ES-I3 (cell line): Measurements from ENCODE around the gene DHRS9.

Source experiments
- H3K36me3 ChIP-seq: 2 replicates; pipeline ENCODE4 v1.6.1; 2013; ENCODE audit warnings: mild to moderate bottlenecking, low read length, control low read depth, moderate library complexity; ENCODE audit not compliant: insufficient read depth
- H3K4me1 ChIP-seq: 2 replicates; pipeline ENCODE4 v1.6.1; 2013; ENCODE audit warnings: mild to moderate bottlenecking, control low read depth, low read length; ENCODE audit not compliant: insufficient read depth
- H3K9ac ChIP-seq: 2 replicates; pipeline ENCODE4 v1.6.1; 2013; ENCODE audit warnings: low read depth, mild to moderate bottlenecking, low read length, moderate library complexity
- H3K9me3 ChIP-seq: 2 replicates; pipeline ENCODE4 v1.6.1; 2013; ENCODE audit warnings: mild to moderate bottlenecking, low read length, moderate library complexity; ENCODE audit not compliant: control insufficient read depth, insufficient read depth

DHRS9 gene

DNA sequence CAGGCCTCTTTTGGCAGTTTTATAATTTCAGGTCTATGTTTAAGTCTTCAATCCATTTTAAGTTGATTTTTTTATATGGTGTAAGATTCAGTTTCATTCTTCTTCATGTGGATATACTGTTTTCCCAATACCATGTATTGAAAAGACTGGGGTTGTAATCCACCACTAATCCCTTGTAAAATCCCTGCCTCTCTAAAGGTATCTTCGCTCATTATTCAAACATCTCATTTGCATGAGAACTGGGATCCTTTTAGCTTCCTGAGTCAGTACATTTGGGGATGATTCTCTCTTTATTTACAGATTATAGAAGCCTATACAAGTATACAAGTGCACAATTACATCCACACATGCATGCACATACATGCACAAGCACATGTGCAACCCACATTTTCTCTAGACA lies 25.3 kb downstream of the DHRS9 start:
- no peaks in the 10 kb centered on the region for H3K36me3 ChIP-seq
- no peaks in the 10 kb centered on the region for H3K4me1 ChIP-seq
- no peak overlapping the region for H3K9ac ChIP-seq
- H3K9me3 ChIP-seq: no peaks in the 10 kb centered on the region

GRCh38 chr2:169095621-169096105 lies 26.3 kb downstream of the DHRS9 start:
- Histone ChIP-seq H3K9me3 (no peaks in the 10 kb centered on the region), H3K4me1 (no peaks in the 10 kb centered on the region), H3K9ac (no peak overlapping the region), H3K36me3 (no peaks in the 10 kb centered on the region)

GRCh38 chr2:169104848-169105247 lies 35.5 kb downstream of the DHRS9 start:
- no peak overlapping the region for H3K9ac ChIP-seq
- H3K9me3 ChIP-seq: no peaks in the 10 kb centered on the region
- no peaks in the 10 kb centered on the region for H3K36me3 ChIP-seq
- H3K4me1 ChIP-seq: no peaks in the 10 kb centered on the region

GRCh38 chr2:169105476-169105875 lies 36.1 kb downstream of the DHRS9 start:
- peaks cover under 1% of the 10 kb centered on the region; the same call in 1 of the 2 replicates for H3K4me1 ChIP-seq
- H3K9ac ChIP-seq: no peak overlapping the region
- no peaks in the 10 kb centered on the region for H3K36me3 ChIP-seq
- H3K9me3 ChIP-seq: no peaks in the 10 kb centered on the region

DNA sequence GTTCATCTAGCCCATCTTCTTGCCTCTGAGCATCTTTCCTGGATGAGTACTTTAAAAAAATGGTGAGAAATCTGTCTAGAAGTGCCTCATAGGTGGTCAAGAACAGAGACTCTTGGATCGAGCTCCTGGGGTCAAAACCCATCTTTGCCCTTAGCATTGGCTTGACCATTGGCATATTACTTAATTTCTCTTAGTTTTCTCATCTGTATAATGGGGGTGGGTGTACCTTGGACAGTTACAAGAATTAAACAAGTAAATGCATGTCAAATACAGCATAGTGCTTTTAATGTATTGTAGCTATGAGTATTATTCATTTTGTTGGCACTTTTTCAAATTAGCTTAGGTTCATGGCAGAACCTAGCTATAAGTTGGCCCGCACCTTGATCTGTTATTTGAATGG lies 36.8 kb downstream of the DHRS9 start:
- no peaks in the 10 kb centered on the region for H3K36me3 ChIP-seq
- H3K9ac ChIP-seq: no peak overlapping the region
- H3K9me3 ChIP-seq: no peaks in the 10 kb centered on the region
- peaks cover 5% of the 10 kb centered on the region; the same call in 1 of the 2 replicates for H3K4me1 ChIP-seq

- H3K9me3 ChIP-seq: no peaks in the 10 kb centered on the region
- H3K36me3 ChIP-seq: no peaks in the 10 kb centered on the region
- H3K4me1 ChIP-seq: peaks cover 5% of the 10 kb centered on the region; the same call in 1 of the 2 replicates
- H3K9ac ChIP-seq: no peak overlapping the region
Measured at GRCh38 chr2:169106563-169107545, 37.5 kb downstream of the DHRS9 start.

DNA sequence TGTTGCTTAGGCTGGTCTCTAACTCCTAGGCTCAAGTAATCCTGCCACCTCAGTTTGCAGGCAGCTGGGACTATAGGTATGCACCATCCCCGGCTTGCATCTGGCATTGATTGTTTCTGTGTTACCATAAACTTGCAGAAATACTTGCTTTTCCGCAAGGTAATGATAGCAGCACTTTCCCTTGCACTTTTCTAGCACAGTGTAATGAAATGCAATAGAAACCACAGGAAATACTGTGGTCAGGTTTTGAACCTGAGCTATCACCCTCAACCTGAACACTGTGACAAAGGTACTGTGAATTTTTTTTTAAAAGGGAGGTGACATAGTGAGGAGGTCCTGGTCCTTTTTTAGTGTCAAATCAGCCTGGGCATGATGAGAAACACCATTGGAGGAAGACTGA lies 38.3 kb downstream of the DHRS9 start:
- Histone ChIP-seq H3K9ac (no peak overlapping the region), H3K4me1 (peaks cover 5% of the 10 kb centered on the region; the same call in 1 of the 2 replicates), H3K9me3 (no peaks in the 10 kb centered on the region), H3K36me3 (no peaks in the 10 kb centered on the region)

- Histone ChIP-seq H3K36me3 (no peaks in the 10 kb centered on the region), H3K9ac (no peak overlapping the region), H3K9me3 (no peaks in the 10 kb centered on the region), H3K4me1 (peaks cover 5% of the 10 kb centered on the region; the same call in 1 of the 2 replicates)
Measured at GRCh38 chr2:169108099-169108884, 38.9 kb downstream of the DHRS9 start.

- Histone ChIP-seq H3K9ac (peak overlapping the region; percentile 13; the same call in 1 of the 2 replicates), H3K4me1 (peaks cover 5% of the 10 kb centered on the region; the same call in 1 of the 2 replicates), H3K9me3 (no peaks in the 10 kb centered on the region), H3K36me3 (no peaks in the 10 kb centered on the region)
Measured at GRCh38 chr2:169109502-169110409, 40.4 kb downstream of the DHRS9 start.

DNA sequence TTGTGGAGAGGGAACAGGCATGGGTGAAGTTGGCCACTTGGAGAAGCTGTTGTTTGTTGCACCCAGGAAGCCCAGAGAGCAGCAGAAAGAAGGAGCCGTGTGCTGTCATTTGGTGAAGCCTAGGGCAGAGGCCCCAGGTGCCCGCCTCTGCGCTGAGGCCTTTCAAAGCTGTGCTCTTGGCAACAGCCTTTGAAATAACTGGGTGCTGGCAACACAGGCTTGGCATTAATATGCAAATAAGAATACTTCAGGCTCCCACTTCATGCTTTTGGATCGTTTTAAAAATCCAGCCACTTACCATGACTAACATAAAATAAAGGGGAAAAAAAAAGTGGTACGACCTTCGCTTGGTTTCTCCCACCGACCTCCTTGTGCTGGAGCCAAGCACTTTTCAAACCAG lies 41.1 kb downstream of the DHRS9 start:
- no peak overlapping the region for H3K9ac ChIP-seq
- no peaks in the 10 kb centered on the region for H3K36me3 ChIP-seq
- H3K9me3 ChIP-seq: no peaks in the 10 kb centered on the region
- peaks cover 5% of the 10 kb centered on the region; the same call in 1 of the 2 replicates for H3K4me1 ChIP-seq

GRCh38 chr2:169110916-169111315 lies 41.6 kb downstream of the DHRS9 start:
- no peaks in the 10 kb centered on the region for H3K36me3 ChIP-seq
- peaks cover 5% of the 10 kb centered on the region; the same call in 1 of the 2 replicates for H3K4me1 ChIP-seq
- H3K9me3 ChIP-seq: no peaks in the 10 kb centered on the region
- H3K9ac ChIP-seq: no peak overlapping the region

- Histone ChIP-seq H3K36me3 (no peaks in the 10 kb centered on the region), H3K4me1 (peaks cover 5% of the 10 kb centered on the region; the same call in 1 of the 2 replicates), H3K9ac (no peak overlapping the region), H3K9me3 (no peaks in the 10 kb centered on the region)
Measured at GRCh38 chr2:169112841-169113240, 43.5 kb downstream of the DHRS9 start.

DNA sequence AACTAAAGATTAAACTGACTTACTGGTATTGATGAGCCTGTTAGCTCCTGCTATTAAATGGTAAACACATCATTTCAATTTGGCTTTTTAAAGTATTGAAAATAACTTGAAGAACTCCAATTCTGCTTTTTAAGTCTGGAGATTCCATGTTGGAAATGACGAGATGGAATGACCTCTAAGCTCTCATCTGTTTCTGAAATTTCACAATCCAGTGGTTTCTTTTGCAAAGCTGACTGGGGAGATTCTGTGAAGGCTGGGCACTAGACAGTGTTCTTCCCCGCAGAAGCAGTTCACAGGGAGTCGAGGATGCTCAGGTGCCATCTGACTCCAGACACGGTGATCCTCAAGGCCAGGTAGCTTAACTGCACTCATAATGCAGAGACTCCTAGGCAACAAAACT lies 44.7 kb downstream of the DHRS9 start:
- Histone ChIP-seq H3K4me1 (peaks cover 5% of the 10 kb centered on the region; the same call in 1 of the 2 replicates), H3K9ac (no peak overlapping the region), H3K36me3 (no peaks in the 10 kb centered on the region), H3K9me3 (no peaks in the 10 kb centered on the region)
